Mesodermal cell (in vitro differentiated cells): ENCODE results near the gene RALGPS1.

Experiments
- H3K27ac ChIP-seq: 2 replicates; pipeline ENCODE4 v1.7.0; 2013; ENCODE audit warnings: mild to moderate bottlenecking, low read depth, low read length, moderate library complexity; ENCODE audit not compliant: severe bottlenecking
- H3K36me3 ChIP-seq: 2 replicates; pipeline ENCODE4 v1.7.1; 2013; ENCODE audit warnings: mild to moderate bottlenecking, low read length, moderate library complexity; ENCODE audit not compliant: control insufficient read depth, insufficient read depth
- H3K4me1 ChIP-seq: one replicate; pipeline ENCODE4 v1.7.1; 2013; ENCODE audit warnings: mild to moderate bottlenecking, low read length; ENCODE audit not compliant: insufficient read depth, control insufficient read depth, poor library complexity, severe bottlenecking
- H3K4me3 ChIP-seq: 2 replicates; pipeline ENCODE4 v1.7.0; 2013; ENCODE audit warnings: low read length, control low read depth, mild to moderate bottlenecking; ENCODE audit not compliant: insufficient read depth, poor library complexity, severe bottlenecking; ENCODE audit errors: extremely low read depth
- H3K9me3 ChIP-seq: 2 replicates; pipeline ENCODE4 v1.7.1; 2013; ENCODE audit warnings: mild to moderate bottlenecking, low read length, moderate library complexity; ENCODE audit not compliant: control insufficient read depth
- WGBS, 2 experiments: methylation state at CpG; one replicate each; pipeline ENCODE4 v1.1.5; 2013; ENCODE audit warnings: missing lambda C conversion rate in 2 of 2; ENCODE audit not compliant: insufficient coverage in 2 of 2; 5-methylcytosine and 5-hydroxymethylcytosine counted together

Gene RALGPS1

DNA sequence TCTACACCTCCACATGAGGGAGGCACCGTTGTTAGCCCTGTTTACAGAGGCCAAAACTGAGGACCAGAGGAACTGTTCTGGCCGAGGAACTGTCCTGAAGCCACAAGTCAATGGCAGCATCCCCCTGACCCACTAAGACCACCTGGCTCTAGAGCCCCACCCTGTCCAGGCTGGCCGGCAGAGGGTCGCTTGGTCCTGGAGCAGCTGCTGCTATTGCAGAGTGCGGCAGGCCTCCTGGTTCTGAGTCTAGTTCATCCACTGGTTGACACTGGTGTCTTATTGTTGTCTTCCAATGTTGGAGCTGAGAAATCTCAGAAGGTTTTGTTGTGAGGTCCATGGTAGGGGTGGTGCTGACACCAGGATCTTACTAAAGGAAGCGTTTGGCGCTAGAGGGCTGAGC, 234.4 kb downstream of the RALGPS1 start:
- WGBS, 2 experiments: 87 to 90% methylated on average over 7 of the region's 7 CpGs
- H3K4me1 ChIP-seq: no peaks in the 10 kb centered on the region
- no peak overlapping the region for H3K4me3 ChIP-seq
- H3K9me3 ChIP-seq: no peaks in the 10 kb centered on the region
- no peaks in the 10 kb centered on the region for H3K36me3 ChIP-seq
- no peak overlapping the region for H3K27ac ChIP-seq

DNA sequence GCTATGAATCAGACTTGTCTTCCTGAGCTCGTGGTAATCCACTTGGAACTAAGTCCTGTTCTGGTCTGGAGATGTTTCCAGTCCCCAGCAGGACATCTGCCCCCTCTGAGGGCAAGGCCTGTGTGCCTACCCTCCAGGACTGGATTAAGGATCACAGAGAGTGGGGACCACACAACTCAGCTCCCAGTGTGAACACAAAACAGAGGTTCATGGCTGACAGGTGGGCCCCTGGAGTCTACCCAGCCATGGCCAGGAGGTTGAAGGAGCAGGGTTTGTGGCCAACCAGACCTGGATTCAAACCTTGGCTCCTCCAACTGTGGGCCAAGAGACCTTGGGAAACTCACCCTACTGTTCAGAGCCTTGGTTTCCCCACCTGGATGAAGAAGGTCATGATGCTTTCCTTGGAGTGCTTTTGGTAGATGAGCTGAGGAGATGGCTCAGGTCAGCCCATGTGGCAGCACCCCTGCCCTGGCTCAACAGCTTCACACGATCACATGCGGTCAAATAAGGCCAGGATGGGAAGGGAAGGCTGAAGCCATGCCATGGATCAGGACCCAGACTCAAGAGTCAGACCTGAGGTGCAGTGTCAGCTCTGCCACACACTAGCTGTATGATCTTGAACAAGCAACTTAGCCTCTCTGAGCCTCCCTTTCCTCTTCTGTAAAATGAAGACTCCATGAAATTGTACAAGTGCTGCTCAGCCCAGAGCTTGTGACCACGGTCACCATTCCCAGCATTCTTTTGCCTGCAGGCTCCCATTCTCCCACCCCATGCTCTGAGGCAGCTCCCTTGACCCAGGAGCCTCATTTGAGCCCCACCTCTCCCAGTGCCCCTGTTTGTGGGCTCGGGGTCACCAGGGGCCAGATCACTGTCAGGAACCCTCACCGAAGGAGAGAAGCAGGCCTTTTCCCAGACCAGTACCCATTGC, 235.1 kb downstream of the RALGPS1 start:
- Histone ChIP-seq H3K36me3 (no peaks in the 10 kb centered on the region), H3K4me3 (no peak overlapping the region), H3K9me3 (no peaks in the 10 kb centered on the region), H3K4me1 (no peaks in the 10 kb centered on the region), H3K27ac (no peak overlapping the region)
- WGBS, 2 experiments: 91 to 95% methylated on average over 5 to 6 of the region's 6 CpGs

DNA sequence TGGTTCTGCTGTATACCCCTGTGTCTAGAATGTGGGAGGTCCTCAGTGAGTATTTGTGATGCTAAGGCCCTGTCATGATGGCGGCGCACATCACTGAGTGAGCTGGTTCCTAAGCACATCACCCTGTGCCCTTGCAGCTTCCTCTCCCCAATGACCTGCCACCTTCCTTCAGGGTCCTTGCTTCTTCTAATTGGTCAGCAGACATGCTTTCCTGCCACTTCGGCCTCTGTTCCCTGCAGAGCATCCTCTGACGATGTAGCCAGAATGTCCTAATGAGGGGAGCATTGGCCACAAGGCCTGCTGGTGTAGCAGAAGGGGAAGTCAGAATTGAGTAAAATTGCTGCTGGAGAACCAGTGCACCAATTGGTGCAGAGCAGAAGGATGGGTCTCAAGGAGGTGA, 238.9 kb downstream of the RALGPS1 start:
- H3K27ac ChIP-seq: no peak overlapping the region
- no peaks in the 10 kb centered on the region for H3K4me1 ChIP-seq
- H3K4me3 ChIP-seq: no peak overlapping the region
- H3K9me3 ChIP-seq: no peaks in the 10 kb centered on the region
- H3K36me3 ChIP-seq: no peaks in the 10 kb centered on the region
- WGBS, 2 experiments: 86 to 97% methylated on average over 4 of the region's 4 CpGs

DNA sequence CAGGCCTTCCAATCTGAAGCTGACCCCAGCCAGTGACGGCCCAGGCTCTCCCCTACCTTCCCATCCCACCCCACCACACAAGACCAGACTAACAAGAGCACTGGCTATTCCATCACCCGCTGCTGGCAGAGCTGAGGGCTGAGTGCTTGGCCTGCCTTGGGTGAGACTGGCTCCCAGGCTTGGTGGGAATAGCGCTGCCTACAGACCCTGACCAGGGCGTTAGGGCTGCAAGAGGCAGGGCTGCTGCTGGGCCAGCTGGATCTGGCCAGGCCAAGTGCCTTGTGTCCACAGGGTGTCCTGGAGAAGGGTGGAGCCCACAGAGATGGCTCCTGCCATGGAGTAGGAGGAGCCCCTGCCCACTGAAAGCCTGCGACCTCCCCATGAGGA, 239.4 kb downstream of the RALGPS1 start:
- 77 to 92% methylated on average over 4 to 5 of the region's 5 CpGs for WGBS, 2 experiments
- no peak overlapping the region for H3K4me3 ChIP-seq
- no peaks in the 10 kb centered on the region for H3K4me1 ChIP-seq
- H3K9me3 ChIP-seq: no peaks in the 10 kb centered on the region
- no peaks in the 10 kb centered on the region for H3K36me3 ChIP-seq
- no peak overlapping the region for H3K27ac ChIP-seq

GRCh38 chr9:127154390-127155191, 240.0 kb downstream of the RALGPS1 start:
- Histone ChIP-seq H3K4me1 (no peaks in the 10 kb centered on the region), H3K4me3 (no peak overlapping the region), H3K27ac (no peak overlapping the region), H3K9me3 (no peaks in the 10 kb centered on the region), H3K36me3 (no peaks in the 10 kb centered on the region)
- WGBS, 2 experiments: 90 to 91% methylated on average over 10 to 13 of the region's 13 CpGs

GRCh38 chr9:127155314-127155960, 240.9 kb downstream of the RALGPS1 start:
- H3K4me1 ChIP-seq: no peaks in the 10 kb centered on the region
- H3K9me3 ChIP-seq: no peaks in the 10 kb centered on the region
- no peak overlapping the region for H3K4me3 ChIP-seq
- WGBS, 2 experiments: 76 to 92% methylated on average over 3 of the region's 5 CpGs
- H3K27ac ChIP-seq: no peak overlapping the region
- no peaks in the 10 kb centered on the region for H3K36me3 ChIP-seq

- Histone ChIP-seq H3K4me3 (no peak overlapping the region), H3K27ac (no peak overlapping the region), H3K36me3 (no peaks in the 10 kb centered on the region), H3K9me3 (no peaks in the 10 kb centered on the region), H3K4me1 (peaks cover 13% of the 10 kb centered on the region)
- WGBS, 2 experiments: 78 to 82% methylated on average over 2 of the region's 4 CpGs
Measured at GRCh38 chr9:127158786-127159324, 244.3 kb downstream of the RALGPS1 start.

DNA sequence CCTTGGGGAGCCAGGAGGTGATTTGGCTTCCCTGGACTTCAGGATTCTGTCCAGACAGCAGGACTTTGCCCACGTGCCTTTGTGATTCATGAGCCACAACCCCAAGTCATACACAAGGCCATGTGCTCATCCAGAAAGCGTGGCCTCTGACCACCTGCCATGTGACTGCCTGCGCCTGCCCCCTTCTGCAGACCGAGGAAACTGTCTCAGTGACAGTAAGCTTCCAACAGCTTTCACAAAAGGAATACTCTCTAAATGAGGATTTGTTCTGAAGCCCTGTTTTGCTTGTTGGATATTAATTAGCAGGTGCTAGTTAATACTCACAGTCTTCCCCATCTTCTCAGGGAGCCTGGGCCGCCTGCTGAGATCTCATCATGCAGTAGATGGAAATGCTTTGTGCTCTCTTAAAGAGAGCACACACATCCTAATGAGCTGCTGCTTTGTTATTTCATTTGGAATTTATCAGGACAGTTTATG, 244.8 kb downstream of the RALGPS1 start:
- peaks cover 13% of the 10 kb centered on the region for H3K4me1 ChIP-seq
- H3K4me3 ChIP-seq: no peak overlapping the region
- no peaks in the 10 kb centered on the region for H3K9me3 ChIP-seq
- H3K36me3 ChIP-seq: no peaks in the 10 kb centered on the region
- H3K27ac ChIP-seq: no peak overlapping the region
- 55 to 67% methylated on average over 2 to 4 of the region's 5 CpGs for WGBS, 2 experiments

- H3K4me3 ChIP-seq: no peak overlapping the region
- peaks cover 13% of the 10 kb centered on the region for H3K4me1 ChIP-seq
- no peaks in the 10 kb centered on the region for H3K36me3 ChIP-seq
- no peak overlapping the region for H3K27ac ChIP-seq
- no peaks in the 10 kb centered on the region for H3K9me3 ChIP-seq
- WGBS, 2 experiments: 85 to 88% methylated on average over 8 to 10 of the region's 10 CpGs
Measured at GRCh38 chr9:127159949-127160610, 245.5 kb downstream of the RALGPS1 start.

GRCh38 chr9:127161081-127161624, 246.6 kb downstream of the RALGPS1 start:
- H3K36me3 ChIP-seq: no peaks in the 10 kb centered on the region
- 91 to 100% methylated on average over 5 to 6 of the region's 9 CpGs for WGBS, 2 experiments
- no peak overlapping the region for H3K27ac ChIP-seq
- no peaks in the 10 kb centered on the region for H3K9me3 ChIP-seq
- peaks cover 13% of the 10 kb centered on the region for H3K4me1 ChIP-seq
- H3K4me3 ChIP-seq: no peak overlapping the region
